Neural progenitor cell (in vitro differentiated cells): ENCODE data around the gene IRAK1.

Experiments used
- CTCF ChIP-seq: fragments of 200-600 bp; sonication (generic); IDR thresholded peaks from 2 replicates; pipeline ENCODE4 v1.5.1; 2017; ENCODE audit warnings: antibody characterized with exemption, mild to moderate bottlenecking
- EZH2 ChIP-seq: fragments of 200-600 bp; sonication (generic); IDR thresholded peaks from 2 replicates; pipeline ENCODE4 v1.6.1; 2017; ENCODE audit warnings: antibody characterized with exemption, mild to moderate bottlenecking, moderate library complexity
- EZH2phosphoT487 ChIP-seq: fragments of 200-600 bp; sonication (generic); IDR thresholded peaks from 2 replicates; pipeline ENCODE4 v1.6.1; 2017; ENCODE audit warnings: antibody characterized with exemption

DNA sequence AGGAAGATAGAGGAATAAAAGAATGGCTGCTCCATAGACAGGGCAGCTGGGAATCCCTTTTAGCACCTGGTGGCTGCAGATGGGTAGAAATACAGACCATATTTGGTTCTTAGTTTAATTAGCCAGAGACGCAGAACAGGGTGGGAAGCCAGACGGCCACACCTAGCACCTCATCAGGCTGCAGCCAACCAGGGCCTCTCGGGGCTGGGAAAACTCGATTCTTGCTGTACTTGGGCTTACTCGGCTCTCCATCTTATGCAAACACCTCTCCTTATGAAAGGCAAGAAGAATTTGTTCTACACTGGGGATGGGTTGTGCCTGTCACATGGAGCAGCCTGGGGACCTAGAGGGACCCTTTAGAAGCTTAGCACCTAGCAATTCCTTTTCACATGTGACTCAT lies 19.7 kb downstream of the IRAK1 start:
- TF ChIP-seq EZH2phosphoT487, result no peak
- TF ChIP-seq EZH2, result no peak
- TF ChIP-seq CTCF, result no peak
